Measurements from ENCODE around the gene PKNOX2. TPM values are rescaled to one million over a fixed set of nuclear protein-coding genes. Genes with fewer than 3 reads are reported as not detected.

The PKNOX2 gene
- total RNA-seq, 1 donor from 2014 or later, result not detected

DNA sequence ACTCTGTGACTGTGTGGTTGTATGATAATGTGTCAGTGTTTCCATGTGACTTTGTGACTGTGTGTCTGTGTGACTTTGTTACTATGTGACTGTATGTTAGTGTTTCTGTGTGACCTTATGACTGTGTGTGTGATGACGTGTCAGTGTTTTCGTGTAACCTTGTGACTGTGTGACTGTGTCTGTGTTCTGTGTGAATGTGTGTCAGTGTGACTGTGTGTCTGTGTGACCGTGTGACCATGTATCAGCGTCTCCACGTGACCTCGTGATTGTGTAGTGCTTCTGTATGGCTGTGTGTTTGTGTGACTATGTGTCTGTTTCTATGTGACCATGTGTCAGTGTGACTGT, 9.5 kb upstream of the PKNOX2 start:
- no peak for DNase-seq (ENCODE audit: low read depth)

DNA sequence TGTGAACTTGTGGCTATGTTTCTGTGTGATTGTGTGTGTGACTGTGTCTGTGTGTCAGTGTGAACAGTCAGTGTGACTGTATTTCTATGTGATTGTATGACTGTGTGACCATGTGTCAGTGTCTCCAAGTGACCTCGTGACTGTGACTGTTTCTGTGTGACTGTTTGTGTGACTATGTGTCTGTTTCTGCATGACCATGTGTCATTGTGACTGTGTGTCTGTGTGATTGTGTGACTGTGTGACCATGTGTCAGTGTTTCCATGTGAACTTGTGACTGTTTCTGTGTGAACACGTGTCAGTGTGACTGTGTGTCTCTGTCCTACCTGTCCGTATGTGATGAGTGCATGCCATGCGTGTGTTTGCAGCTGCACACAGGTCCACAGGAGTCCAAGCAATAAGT, 8.8 kb upstream of the PKNOX2 start:
- DNase-seq (ENCODE audit: low read depth), result no peak

GRCh38 chr11:125156346-125157117, 8.0 kb upstream of the PKNOX2 start:
- DNase-seq (ENCODE audit: low read depth), result no peak

DNA sequence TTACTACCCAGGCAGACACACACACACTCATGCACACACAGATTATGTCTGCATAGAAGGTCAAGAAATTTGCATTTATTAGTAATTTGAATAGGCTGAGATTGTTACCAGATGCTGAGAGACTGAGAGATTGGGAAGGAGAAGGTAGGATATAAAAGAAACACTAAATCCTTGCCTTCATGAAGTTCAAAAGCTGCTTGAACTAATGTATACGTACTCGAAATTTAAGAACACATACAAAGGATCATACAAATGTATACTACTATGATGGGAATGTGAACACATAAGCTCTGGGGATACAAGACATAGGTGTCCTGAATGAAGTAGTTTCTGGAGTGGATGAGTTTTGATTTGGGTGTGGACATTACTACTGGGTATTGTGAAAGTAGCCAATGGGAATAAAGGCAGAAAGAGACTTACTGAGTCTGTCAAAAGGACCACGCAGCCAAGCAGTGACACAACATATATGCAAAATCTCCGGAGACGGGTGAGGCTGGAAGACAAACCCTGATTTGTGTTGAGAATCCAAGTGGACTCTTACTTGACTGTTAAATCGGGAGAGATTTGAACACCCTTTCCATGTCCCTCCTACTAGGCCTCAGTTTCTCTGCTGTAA, 7.3 kb upstream of the PKNOX2 start:
- no peak for DNase-seq (ENCODE audit: low read depth)

- DNase-seq (ENCODE audit: low read depth), result no peak
Measured at GRCh38 chr11:125157953-125158680, 6.4 kb upstream of the PKNOX2 start.

GRCh38 chr11:125162743-125163142, 1.8 kb upstream of the PKNOX2 start:
- DNase-seq (ENCODE audit: low read depth), result no peak

DNA sequence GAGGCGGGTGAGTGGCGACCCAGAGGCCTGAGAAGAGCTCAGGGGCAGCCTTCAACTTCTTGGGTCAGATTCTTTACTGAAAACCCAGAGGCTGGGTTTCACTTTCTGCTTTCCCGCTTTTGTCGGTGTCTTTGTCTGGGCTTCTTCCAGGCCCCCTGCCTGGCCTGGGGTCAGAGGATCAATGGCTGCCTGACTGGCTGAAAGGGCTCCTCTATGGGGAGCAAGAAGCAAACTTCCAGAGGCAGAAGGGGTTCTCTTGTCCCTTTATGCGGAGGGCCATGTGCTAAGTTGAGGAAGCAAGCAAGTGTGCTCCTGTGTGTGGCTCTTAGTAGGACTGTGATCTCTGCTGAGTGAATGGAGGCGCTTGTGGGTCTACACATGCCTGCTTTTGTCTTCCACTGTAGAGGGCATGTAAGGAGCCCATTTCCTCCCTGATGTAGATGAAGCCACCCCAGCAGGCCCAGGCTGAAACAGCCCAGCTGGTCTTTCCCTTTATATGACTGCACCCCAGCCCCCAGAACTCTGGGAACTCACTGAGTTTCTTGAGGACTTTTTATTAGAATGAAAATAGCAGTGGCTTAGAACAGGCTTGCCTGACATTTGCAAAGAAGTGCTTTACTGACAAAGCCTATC, 1.0 kb upstream of the PKNOX2 start:
- DNase-seq (ENCODE audit: low read depth), result no peak

- DNase-seq (ENCODE audit: low read depth), result no peak
Measured at GRCh38 chr11:125164091-125164421, 495 bp upstream of the PKNOX2 start.

DNA sequence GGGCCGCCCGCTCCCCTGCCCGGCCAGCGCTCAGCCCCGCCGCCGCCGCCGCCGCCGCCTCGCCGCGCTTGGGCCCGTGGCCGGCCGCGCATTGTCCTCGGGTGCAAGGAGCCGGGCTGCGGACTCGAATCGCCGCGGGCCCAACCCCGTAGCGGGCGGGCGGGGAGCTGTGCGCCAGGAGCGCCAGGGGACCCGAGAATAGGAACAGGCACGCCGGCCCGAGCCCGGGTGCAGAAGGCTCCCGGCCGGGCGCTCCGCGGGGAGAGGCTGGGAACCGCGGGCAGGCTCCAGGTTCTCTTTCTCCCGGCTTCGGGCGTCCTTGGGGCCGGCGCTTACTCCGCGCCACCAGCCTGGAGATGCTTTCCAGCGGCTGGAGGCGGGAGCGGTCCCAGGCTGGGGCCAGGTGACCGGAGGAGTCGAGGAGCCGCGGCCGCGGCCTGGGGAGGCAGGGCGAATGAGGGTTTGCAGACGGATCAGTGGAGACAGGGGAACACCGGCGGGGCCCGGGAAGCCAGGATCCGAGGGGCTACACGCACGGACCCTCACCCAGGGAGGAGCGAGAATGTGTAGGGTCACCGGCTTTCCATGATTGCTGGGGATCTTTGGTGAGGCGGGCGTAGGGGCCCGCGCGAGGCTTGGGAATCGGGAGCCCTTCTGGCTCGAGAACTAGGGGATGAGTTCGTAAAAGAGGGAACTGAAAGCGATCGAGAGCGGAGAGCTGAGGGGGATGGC, 726 bp downstream of the PKNOX2 start:
- DNase-seq (ENCODE audit: low read depth), result no peak

GRCh38 chr11:125165843-125166763, 1.6 kb downstream of the PKNOX2 start:
- DNase-seq (ENCODE audit: low read depth), result no peak

DNA sequence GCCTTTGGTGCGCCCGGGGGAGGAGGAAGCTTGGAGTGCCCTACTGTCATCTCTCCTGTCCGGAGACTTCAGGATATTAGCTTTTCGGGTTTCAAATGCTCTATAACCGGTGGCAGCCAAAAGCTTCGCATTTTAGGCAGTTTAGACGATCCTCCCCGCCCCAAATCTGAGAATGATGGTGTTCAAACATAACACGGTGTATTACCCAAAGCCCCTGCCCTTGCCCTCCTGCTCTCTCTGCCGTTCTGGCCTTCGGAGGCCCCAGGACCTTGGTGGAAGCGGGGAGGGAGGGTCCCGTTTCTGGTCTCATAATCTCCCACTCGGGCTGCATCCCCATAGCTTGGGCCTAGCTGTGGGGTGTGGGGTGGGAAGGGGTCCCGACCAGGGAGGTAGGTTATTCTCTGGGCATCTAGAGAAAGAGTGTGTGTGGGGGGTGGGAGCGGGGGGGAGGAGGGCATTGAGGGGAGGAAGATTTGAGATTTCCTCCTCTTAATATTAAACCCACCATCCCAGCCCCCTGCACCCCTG, 2.3 kb downstream of the PKNOX2 start:
- DNase-seq (ENCODE audit: low read depth), result no peak

- DNase-seq (ENCODE audit: low read depth), result no peak
Measured at GRCh38 chr11:125167292-125167953, 2.9 kb downstream of the PKNOX2 start.

- DNase-seq (ENCODE audit: low read depth), result no peak
Measured at GRCh38 chr11:125167954-125168835, 3.6 kb downstream of the PKNOX2 start.

DNA sequence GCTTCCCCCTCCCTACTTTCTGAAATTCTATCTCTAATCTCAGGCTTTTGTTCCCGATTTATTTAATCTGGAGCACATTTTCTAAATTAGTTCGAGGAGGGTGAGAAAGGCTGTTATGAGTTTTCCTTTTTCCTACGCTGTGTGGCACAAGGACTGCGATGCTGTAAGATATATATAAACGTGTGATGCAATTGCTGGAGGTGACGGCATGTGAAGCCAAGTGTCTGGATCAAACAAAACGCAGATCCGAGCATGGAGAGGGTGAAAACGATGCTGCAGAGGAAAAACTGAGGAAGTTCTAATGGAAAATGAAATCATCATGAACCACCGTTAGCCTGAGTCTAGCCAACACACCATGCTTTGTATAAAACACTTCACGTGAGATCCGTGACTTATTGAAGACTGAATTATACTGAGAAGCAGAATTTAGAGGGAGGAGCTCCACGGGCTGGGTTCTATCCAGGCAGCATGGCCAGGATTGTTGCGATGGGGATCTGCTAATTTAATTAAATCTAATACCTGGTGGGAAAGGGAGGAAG, 4.4 kb downstream of the PKNOX2 start:
- no peak for DNase-seq (ENCODE audit: low read depth)

GRCh38 chr11:125170001-125170509, 5.5 kb downstream of the PKNOX2 start:
- DNase-seq (ENCODE audit: low read depth), result no peak

DNA sequence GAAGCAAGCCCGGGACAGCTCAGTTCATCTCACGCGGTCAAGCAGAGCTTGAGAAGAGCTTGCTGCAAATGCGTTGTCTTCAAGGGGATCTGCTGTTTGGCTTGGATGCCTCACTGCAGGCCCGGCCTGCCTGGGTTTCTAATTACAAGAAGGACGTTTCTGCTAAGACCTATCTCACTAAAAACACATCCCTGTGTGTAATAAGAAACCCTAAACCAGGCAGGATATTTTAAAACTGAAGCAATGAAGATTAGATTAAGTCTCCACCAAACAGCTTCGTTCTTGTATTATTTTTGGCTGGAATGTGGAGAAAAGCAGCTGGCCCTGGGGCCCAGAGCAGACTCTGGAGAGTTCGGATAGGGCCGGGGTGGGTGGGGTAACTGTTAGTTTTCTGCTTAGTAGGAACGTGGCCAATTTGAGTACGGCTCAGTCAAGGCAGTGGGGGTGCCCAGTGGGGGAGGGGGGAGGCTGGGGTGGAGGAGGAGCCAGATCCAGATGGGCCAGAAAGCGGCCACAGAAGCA, 6.0 kb downstream of the PKNOX2 start:
- no peak for DNase-seq (ENCODE audit: low read depth)

- DNase-seq (ENCODE audit: low read depth), result no peak
Measured at GRCh38 chr11:125171974-125172373, 7.4 kb downstream of the PKNOX2 start.

GRCh38 chr11:125173027-125173426, 8.5 kb downstream of the PKNOX2 start:
- no peak for DNase-seq (ENCODE audit: low read depth)
